B cell (primary cell): ENCODE results near the gene ZNF445. TPM values are rescaled to one million over a fixed set of nuclear protein-coding genes. Genes with fewer than 3 reads are reported as not detected.

Experiments used
- ATAC-seq: fragments of 200-7000 bp; cut with Tn5 transposase; one replicate; pipeline ENCODE4 v1.10.0; 2021; ENCODE audit warnings: low read depth, mild to moderate bottlenecking, moderate number of reproducible peaks, moderate library complexity
- CTCF ChIA-PET: fragments of 350-600 bp; sonication (Branson Sonifier 250); formaldehyde crosslinking; loops from one replicate; lab custom pipeline; 2021; ENCODE audit warnings: antibody characterized with exemption, inconsistent platforms; lab: Charles Lee
- POLR2A ChIA-PET: fragments of 350-600 bp; sonication (Branson Sonifier 250); formaldehyde crosslinking; loops from one replicate; lab custom pipeline; 2021; ENCODE audit warnings: antibody characterized with exemption; lab: Charles Lee
- DNase-seq: peaks from one replicate; pipeline ENCODE4 v3.0.0; 2013
- H2AFZ ChIP-seq: 2 replicates; pipeline ENCODE4 v1.6.1; 2012; ENCODE audit warnings: mild to moderate bottlenecking, low read depth, low read length; ENCODE audit not compliant: insufficient read depth, poor library complexity, severe bottlenecking
- H3K27ac ChIP-seq, 2 donors: 1 replicate in 1 of 2; 2 replicates in 1 of 2; pipeline ENCODE4 v1.5.1; 2012 to 2013; ENCODE audit warnings: low read length in 2 of 2, mild to moderate bottlenecking in 2 of 2, moderate library complexity in 1 of 2
- H3K27me3 ChIP-seq, 4 experiments: fragments of 200-600 bp in 1 of 4; sonication (generic) in 1 of 4; replicated peaks in 1 of 4; 1 replicate in 2 of 4; 2 replicates in 2 of 4; pipeline versions ENCODE4 v1.6.1 to v1.7.0; 2013 to 2016; ENCODE audit warnings: low read length in 3 of 4, mild to moderate bottlenecking in 2 of 4, mixed read lengths in 1 of 4, moderate library complexity in 1 of 4; ENCODE audit not compliant: insufficient read depth in 4 of 4, control insufficient read depth in 3 of 4; ENCODE audit errors: control extremely low read depth in 1 of 4
- H3K36me3 ChIP-seq, 2 experiments: replicated peaks in 1 of 2; 1 replicate in 1 of 2; 2 replicates in 1 of 2; pipeline versions ENCODE4 v1.6.1 to v1.7.1; 2013; ENCODE audit warnings: low read length in 1 of 2; ENCODE audit not compliant: insufficient read depth in 2 of 2, control insufficient read depth in 1 of 2; ENCODE audit errors: control extremely low read depth in 1 of 2, extremely low read depth in 1 of 2
- H3K4me1 ChIP-seq, 2 donors: fragments of 200-600 bp in 1 of 2; sonication (generic) in 1 of 2; 1 replicate in 1 of 2; 2 replicates in 1 of 2; pipeline versions ENCODE4 v1.5.1 to v1.6.1; 2013 to 2017; ENCODE audit warnings: low read length in 2 of 2; ENCODE audit not compliant: control insufficient read depth in 2 of 2, insufficient read depth in 2 of 2
- H3K4me2 ChIP-seq: replicated peaks from 2 replicates; pipeline ENCODE3; 2012; ENCODE audit warnings: mild to moderate bottlenecking, low read depth, low read length; ENCODE audit not compliant: poor library complexity, severe bottlenecking
- H3K4me3 ChIP-seq, 5 experiments: fragments of 200-600 bp in 1 of 5; sonication (generic) in 1 of 5; 1 replicate in 3 of 5; 2 replicates in 2 of 5; pipeline versions ENCODE4 v1.5.1 to v1.7.0; 2011 to 2016; ENCODE audit warnings: low read length in 4 of 5, mild to moderate bottlenecking in 4 of 5, low read depth in 2 of 5, control low read depth in 1 of 5, moderate library complexity in 1 of 5; ENCODE audit not compliant: insufficient read depth in 1 of 5; ENCODE audit errors: control extremely low read depth in 1 of 5, extremely low read depth in 1 of 5
- H3K79me2 ChIP-seq: fragments of 200-600 bp; sonication (generic); one replicate; pipeline ENCODE4 v1.6.0; 2016; ENCODE audit warnings: low read length; ENCODE audit not compliant: control insufficient read depth, insufficient read depth
- H3K9ac ChIP-seq: fragments of 200-600 bp; sonication (generic); 2 replicates; pipeline ENCODE4 v1.6.1; 2017; ENCODE audit warnings: mild to moderate bottlenecking, low read length, moderate library complexity
- H3K9me3 ChIP-seq, 3 donors: one replicate each; pipeline versions ENCODE4 v1.6.1 to v1.7.1; 2013; ENCODE audit warnings: low read length in 2 of 3; ENCODE audit not compliant: control insufficient read depth in 2 of 3, insufficient read depth in 1 of 3; ENCODE audit errors: control extremely low read depth in 1 of 3
- H4K20me1 ChIP-seq: 2 replicates; pipeline ENCODE4 v1.6.0; 2012; ENCODE audit warnings: mild to moderate bottlenecking, low read length; ENCODE audit not compliant: insufficient read depth, control insufficient read depth, poor library complexity, severe bottlenecking
- H3K27ac Mint-ChIP-seq: one replicate; pipeline ENCODE4 v1.8.0; 2021; ENCODE audit warnings: mixed read lengths
- H3K27me3 Mint-ChIP-seq: one replicate; pipeline ENCODE4 v1.8.0; 2021; ENCODE audit warnings: mixed read lengths
- H3K4me1 Mint-ChIP-seq: one replicate; pipeline ENCODE4 v1.8.0; 2021; ENCODE audit warnings: mixed read lengths
- H3K4me3 Mint-ChIP-seq: one replicate; pipeline ENCODE4 v1.8.0; 2021; ENCODE audit warnings: mixed read lengths
- H3K9me3 Mint-ChIP-seq: one replicate; pipeline ENCODE4 v1.8.0; 2022; ENCODE audit warnings: mixed read lengths; ENCODE audit not compliant: insufficient read depth
- EZH2 ChIP-seq: IDR thresholded peaks from 2 replicates; pipeline ENCODE4 v1.6.1; 2012; ENCODE audit warnings: borderline replicate concordance, low read depth, mild to moderate bottlenecking, moderate library complexity, low read length; ENCODE audit not compliant: insufficient read depth, poor library complexity, severe bottlenecking
- WGBS: methylation state at CpG from one replicate; pipeline ENCODE4 v1.1.5; 2013; ENCODE audit warnings: missing lambda C conversion rate; ENCODE audit not compliant: insufficient coverage; 5-methylcytosine and 5-hydroxymethylcytosine counted together
- intact Hi-C: fragments of 100-400 bp; cut with micrococcal nuclease; formaldehyde crosslinking; loops from one replicate; pipeline ENCODE4 v1.10.0; 2022
- polyA plus RNA-seq: library from polyadenylated mRNA; depleted of rRNA; stranded (reverse); fragments of >200 nt; gene quantifications from 2 replicates; pipeline ENCODE4 v1.2.3, GENCODE V29; 2012
- total RNA-seq, 2 donors: library from RNA; stranded (reverse); fragments of 120-200 nt in 1 of 2; gene quantifications; 1 replicate in 1 of 2; 2 replicates in 1 of 2; pipeline versions ENCODE4 v1.2.3 to v1.2.4, GENCODE V29; 2013 to 2022
- TF ChIP-seq, protein P1 (sequence below): fragments of 200-600 bp; IDR thresholded peaks from one replicate; pipeline ENCODE4 v1.8.0; 2022; ENCODE audit warnings: antibody characterized with exemption, mild to moderate bottlenecking

Gene ZNF445
- total and polyA plus RNA-seq, 2 donors (not counting 1 experiment from before 2014, with no cell fraction given) = 2.6 to 29.7 TPM

DNA sequence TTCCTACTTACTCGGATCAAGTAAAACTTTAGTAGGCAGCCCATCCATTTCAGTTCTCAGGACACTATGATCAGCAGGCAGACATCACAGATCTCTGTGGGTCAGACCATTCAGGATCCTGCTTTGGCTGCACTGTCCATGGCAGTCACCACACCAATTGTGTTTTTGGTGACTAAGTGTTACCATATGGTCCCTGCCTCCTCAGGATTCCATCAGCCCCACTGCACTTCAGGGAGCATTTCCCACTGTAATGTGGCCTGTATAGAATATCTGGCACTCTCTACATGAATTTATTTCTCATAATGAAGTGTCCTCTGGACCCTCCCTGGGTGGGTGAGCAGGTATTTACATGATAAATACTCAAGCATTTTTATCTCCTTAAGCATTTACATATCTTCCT is 41.3 kb downstream of the ZNF445 start:
- no CpG with 5 or more reads among the region's 1 CpG for WGBS
- Histone ChIP-seq H3K27me3 (no peaks in the 10 kb centered on the region), H3K9me3 (no peaks in the 10 kb centered on the region), H2AFZ (no peak overlapping the region), H3K79me2 (no peaks in the 10 kb centered on the region), H4K20me1 (no peaks in the 10 kb centered on the region), H3K4me1 (peaks cover 17 to 20% of the 10 kb centered on the region in 2 donors), H3K27ac (no peak overlapping the region), H3K4me2 (no peak overlapping the region), H3K9ac (no peak overlapping the region), H3K4me3 (no peak overlapping the region), H3K36me3 (no peaks in the 10 kb centered on the region)
- ChIA-PET CTCF (no interaction called here), POLR2A (no interaction called here)
- peaks cover 18% of the 10 kb centered on the region for H3K4me1 Mint-ChIP-seq
- intact Hi-C loops = no loop called here
- DNase-seq = no peak
- no peaks in the 10 kb centered on the region for H3K27me3 Mint-ChIP-seq
- no peak overlapping the region for H3K27ac Mint-ChIP-seq
- no peaks in the 10 kb centered on the region for H3K9me3 Mint-ChIP-seq
- H3K4me3 Mint-ChIP-seq = no peak overlapping the region
- ATAC-seq = no peak
- TF ChIP-seq, protein P1, sequence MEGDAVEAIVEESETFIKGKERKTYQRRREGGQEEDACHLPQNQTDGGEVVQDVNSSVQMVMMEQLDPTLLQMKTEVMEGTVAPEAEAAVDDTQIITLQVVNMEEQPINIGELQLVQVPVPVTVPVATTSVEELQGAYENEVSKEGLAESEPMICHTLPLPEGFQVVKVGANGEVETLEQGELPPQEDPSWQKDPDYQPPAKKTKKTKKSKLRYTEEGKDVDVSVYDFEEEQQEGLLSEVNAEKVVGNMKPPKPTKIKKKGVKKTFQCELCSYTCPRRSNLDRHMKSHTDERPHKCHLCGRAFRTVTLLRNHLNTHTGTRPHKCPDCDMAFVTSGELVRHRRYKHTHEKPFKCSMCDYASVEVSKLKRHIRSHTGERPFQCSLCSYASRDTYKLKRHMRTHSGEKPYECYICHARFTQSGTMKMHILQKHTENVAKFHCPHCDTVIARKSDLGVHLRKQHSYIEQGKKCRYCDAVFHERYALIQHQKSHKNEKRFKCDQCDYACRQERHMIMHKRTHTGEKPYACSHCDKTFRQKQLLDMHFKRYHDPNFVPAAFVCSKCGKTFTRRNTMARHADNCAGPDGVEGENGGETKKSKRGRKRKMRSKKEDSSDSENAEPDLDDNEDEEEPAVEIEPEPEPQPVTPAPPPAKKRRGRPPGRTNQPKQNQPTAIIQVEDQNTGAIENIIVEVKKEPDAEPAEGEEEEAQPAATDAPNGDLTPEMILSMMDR = no peak
- TF ChIP-seq EZH2 = no peak

DNA sequence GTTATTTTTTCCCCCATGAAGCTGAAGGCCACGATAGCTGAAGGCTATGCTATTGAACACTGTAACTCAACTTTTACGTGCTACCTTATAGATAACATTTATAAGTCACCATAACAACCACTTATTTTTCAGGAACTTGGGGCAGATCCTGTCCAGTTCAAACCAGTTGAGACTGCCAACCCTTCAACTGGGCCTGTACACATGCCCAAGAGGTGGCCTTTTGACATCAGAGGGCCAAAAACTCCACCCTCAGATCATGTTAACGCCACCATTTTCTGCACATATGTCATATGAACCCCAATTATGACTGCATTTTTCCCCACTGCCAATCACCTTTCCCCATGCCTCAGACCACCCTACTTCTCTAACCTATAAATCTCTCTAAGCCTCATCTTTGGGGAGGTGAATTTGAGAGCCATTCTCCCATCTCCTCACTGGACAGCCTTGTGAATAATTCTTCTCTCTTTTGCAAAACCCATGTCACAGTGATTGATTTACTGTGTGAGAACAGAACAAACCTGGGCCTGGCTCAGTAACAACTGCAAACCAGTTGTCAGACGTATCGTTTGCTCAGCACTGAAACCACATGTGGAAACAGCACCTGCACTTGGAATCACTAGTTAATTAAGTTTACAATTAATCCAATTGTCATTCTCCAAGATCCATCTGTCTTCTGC is 42.5 kb downstream of the ZNF445 start:
- H3K27ac ChIP-seq = no peak overlapping the region
- H3K9ac ChIP-seq = no peak overlapping the region
- H3K9me3 ChIP-seq = no peaks in the 10 kb centered on the region
- intact Hi-C loops = no loop called here
- Mint-ChIP-seq H3K27ac (no peak overlapping the region), H3K9me3 (no peaks in the 10 kb centered on the region), H3K27me3 (no peaks in the 10 kb centered on the region), H3K4me3 (no peak overlapping the region), H3K4me1 (peaks cover 9% of the 10 kb centered on the region)
- POLR2A ChIA-PET = no interaction called here
- H2AFZ ChIP-seq = no peak overlapping the region
- CTCF ChIA-PET = no interaction called here
- 87% methylated on average over 5 of the region's 5 CpGs for whole genome bisulfite sequencing
- H3K4me1 ChIP-seq = peaks cover 10 to 11% of the 10 kb centered on the region in 2 donors
- no peak overlapping the region for H3K4me3 ChIP-seq
- TF ChIP-seq EZH2 = no peak
- TF ChIP-seq, protein P1 = no peak
- no peaks in the 10 kb centered on the region for H3K36me3 ChIP-seq
- H3K4me2 ChIP-seq = no peak overlapping the region
- ATAC-seq = no peak
- H3K27me3 ChIP-seq = no peaks in the 10 kb centered on the region
- DNase-seq = no peak
- H4K20me1 ChIP-seq = no peaks in the 10 kb centered on the region
- no peaks in the 10 kb centered on the region for H3K79me2 ChIP-seq
